ENCODE results near the gene SNX22.
"Not testable (repeated sequence)": the region's sequence is repeated elsewhere in the genome, so short reads cannot be mapped to it uniquely, and the experiment has no call there.

SNX22 gene

GRCh38 chr15:64151727-64152506, at the start of gene SNX22:
SNX22 (plus strand) TSS chr15:64151731; CDS start chr15:64151776, 45 bp downstream.
- DNase-seq: no peak

- DNase-seq: no peak
Measured at GRCh38 chr15:64102497-64102896, 49.0 kb upstream of the SNX22 start.

- no peak for DNase-seq
Measured at GRCh38 chr15:64105113-64105704, 46.3 kb upstream of the SNX22 start.

GRCh38 chr15:64107337-64107736, 44.2 kb upstream of the SNX22 start:
- no peak for DNase-seq

DNA sequence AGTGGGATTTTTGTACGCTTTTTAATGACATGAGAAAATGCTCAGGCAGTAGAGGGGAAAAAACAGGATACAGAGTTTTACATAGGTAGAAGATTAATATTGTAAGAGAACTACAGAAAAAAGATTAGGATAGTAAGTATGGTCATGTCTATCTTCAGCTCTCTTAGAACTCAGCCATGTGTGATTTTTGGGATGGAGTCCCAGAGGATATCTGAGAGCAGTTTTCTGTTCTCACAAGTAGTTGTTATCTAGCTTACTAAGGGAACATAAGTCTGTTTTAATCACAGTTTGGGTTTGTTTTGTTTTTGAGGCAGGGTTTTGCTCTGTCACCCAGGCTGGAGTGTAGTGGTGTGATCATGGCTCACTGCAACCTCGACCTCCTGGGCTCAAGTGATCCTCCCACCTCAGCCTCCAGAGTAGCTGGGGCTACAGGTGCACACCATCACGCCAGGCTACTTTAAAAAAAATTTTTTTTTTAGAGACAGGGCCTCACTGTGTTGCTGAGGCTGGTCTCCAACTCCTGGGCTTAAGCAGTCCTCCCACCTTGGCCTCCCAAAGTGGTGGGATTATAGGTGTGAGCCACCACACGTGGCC, 41.3 kb upstream of the SNX22 start:
- DNase-seq: not testable (repeated sequence)

- no peak for DNase-seq
Measured at GRCh38 chr15:64110950-64111678, 40.4 kb upstream of the SNX22 start.

GRCh38 chr15:64111679-64112050, 39.9 kb upstream of the SNX22 start:
- DNase-seq: no peak

DNA sequence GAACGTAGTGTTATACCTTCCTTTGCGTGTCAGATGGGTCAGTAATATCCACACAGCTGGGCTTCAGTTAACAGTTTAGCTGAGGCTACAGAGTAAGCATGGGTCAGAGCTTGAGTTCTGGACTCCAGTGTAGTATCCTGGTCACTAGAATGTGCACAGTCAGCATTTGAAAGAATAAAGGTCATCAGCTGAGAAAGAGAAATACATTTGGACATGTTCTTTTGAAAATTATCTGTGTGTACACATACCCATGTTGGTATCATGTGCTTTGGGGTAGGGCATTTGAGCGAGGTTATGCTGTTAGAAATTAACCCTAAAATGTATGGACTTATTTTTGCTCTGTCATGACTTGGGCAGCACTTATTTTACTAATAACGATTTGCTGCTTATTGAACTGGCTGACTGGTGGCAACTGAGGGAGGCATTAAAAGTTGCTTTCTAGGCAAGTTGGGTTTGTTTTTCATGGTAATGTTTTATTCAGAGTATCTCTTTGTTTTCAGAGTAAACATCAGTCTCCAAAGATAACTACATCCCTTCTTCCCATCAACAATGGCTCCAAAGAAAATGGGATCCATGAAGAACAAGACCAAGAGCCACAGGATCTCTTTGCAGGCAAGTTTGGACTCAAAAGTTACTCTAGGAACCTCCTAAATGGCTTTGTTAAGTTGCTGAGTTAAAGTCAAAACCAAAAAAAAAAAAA, 39.3 kb upstream of the SNX22 start:
- DNase-seq: no peak

DNA sequence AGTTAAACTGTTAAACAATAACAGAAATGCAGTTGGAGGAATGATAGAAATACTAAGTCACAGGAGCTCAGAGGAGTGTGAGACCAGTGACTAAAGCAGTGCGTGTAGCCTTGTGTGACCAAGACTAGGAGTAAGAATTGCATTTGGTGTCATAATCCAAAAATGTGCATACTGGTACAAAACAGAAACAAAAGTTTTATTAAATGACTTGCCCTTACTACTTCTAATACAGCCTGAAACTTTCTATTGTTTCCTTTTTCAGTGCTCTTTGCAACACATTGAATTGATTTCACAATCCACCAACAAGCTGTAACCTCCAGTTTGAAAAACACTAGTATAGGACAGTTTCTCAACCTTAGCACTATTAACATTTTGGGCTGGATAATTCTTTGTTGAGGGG, 38.6 kb upstream of the SNX22 start:
- no peak for DNase-seq

- DNase-seq: no peak
Measured at GRCh38 chr15:64117759-64118487, 33.6 kb upstream of the SNX22 start.

DNA sequence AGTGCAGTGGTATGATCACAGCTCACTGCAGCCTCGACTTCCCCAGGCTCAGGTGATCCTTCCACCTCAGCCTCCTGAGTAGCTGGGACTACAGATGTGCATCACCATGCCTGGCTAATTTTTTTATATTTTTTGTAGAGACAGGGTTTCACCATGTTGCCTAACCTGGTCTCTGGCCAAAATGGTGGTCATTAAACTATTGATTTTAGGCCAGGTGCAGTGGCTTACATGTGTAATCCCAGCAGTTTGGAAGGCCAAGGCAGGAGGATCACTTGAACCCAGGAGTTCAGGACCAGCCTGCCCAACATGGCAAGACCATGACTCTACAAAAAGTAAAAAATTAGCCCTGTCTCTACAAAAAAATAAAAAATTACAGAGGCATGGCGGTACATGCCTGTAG, 31.2 kb upstream of the SNX22 start:
- DNase-seq: not testable (repeated sequence)

GRCh38 chr15:64121614-64122013, 29.9 kb upstream of the SNX22 start:
- no peak for DNase-seq

DNA sequence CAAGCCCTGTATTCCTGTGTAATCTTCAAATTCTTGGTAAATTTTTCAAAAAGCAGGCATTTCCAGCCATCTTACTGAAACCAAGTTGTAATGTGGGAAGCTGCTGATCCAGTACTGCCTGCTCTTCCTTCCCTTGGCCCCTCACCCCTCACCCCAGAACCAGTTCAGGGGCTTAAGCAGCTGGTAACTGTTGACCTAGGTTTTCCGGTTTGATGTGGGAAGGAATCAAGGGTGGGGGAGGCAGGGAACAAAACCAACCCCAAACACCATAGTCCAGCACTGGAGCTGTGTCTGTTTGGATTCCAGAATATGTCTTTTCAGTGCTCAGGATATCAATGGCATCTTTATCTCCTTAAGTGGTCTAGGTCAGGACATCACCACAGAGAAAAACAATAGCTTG, 29.1 kb upstream of the SNX22 start:
- no peak for DNase-seq

DNA sequence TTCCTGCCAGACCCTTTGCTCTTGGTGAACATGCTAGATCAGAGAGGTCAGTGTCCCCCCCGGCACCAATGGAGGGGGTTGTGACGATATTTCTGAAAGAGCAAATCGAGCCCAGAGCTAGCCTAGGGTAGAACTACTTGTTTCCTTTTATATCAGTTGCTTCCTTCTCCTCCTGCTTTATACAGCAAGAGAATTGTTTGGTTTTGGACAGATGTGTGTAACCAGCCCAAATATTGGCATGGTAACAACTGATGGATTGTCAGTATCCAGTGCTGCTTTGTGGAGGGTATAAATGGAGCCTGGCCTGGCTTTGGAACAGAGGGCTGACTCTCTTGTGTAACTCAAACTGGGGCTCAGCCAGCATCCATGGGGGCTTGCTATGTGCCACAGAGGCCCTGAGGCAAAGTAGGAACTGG, 28.6 kb upstream of the SNX22 start:
- no peak for DNase-seq

- no peak for DNase-seq
Measured at GRCh38 chr15:64125978-64126377, 25.6 kb upstream of the SNX22 start.

GRCh38 chr15:64127521-64128270, 23.8 kb upstream of the SNX22 start:
- no peak for DNase-seq

- DNase-seq: no peak
Measured at GRCh38 chr15:64130159-64130558, 21.4 kb upstream of the SNX22 start.

DNA sequence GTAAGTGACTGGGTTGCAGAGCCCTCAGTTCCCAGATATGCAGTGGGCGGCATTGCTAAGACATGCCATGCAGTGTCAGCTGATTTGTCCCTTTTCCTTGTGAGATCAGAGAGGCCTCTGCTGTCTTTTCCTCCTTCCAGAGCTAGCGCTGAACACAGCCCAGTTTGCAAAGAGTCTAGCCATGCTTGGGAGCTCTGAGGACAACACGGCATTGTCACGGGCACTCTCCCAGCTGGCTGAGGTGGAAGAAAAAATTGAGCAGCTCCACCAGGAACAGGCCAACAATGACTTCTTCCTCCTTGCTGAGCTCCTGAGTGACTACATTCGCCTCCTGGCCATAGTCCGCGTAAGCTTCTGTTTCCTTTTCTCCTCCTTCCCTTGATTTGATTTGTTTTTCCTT, 20.0 kb upstream of the SNX22 start:
- DNase-seq: no peak

DNA sequence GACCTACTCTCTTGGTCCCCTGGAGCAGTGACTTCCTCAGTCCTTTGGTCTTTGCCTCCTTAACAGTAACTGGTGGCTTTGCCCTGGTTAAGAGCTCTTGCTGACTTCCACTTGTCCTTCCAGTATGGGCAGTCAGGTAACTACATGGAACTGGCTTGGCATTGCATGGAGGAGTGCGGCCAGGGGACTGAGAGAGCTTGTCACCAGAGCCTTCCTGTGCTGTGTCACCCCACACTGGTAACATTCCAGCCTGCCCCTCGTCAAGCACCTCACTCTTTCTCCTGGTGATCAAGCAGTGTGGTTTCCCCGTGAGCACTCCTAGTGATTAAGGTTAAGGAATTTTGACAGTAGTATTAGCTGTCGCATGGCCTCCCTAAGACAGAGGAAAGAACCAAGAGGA, 19.3 kb upstream of the SNX22 start:
- DNase-seq: no peak

GRCh38 chr15:64133623-64134344, 17.7 kb upstream of the SNX22 start:
- DNase-seq: no peak

DNA sequence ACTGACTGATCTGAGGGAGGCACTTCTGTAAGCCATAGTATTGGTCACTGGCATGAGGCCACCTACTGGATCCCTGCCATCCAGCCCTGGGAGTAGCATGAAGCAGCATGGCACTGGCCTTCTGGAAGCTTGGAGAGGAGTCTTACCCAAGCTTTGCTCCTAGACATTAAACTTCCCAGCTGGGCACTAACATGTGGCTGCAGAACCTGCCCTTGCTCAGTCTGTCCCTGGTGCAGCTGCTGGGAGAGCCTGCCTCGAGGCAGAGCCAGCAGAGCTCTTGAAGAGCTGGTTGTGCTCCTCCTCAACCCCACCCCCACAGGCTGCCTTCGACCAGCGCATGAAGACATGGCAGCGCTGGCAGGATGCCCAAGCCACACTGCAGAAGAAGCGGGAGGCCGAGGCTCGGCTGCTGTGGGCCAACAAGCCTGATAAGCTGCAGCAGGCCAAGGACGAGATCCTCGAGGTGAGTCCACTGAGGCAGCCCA, 17.1 kb upstream of the SNX22 start:
- no peak for DNase-seq

Data from activated T-cell treated with anti-CD3 and anti-CD28 coated beads for 4 hours (primary cell).